ENCODE data around the gene HGD. TPM values are rescaled to one million over a fixed set of nuclear protein-coding genes. Genes with fewer than 3 reads are reported as not detected.

Gene HGD, protein sequence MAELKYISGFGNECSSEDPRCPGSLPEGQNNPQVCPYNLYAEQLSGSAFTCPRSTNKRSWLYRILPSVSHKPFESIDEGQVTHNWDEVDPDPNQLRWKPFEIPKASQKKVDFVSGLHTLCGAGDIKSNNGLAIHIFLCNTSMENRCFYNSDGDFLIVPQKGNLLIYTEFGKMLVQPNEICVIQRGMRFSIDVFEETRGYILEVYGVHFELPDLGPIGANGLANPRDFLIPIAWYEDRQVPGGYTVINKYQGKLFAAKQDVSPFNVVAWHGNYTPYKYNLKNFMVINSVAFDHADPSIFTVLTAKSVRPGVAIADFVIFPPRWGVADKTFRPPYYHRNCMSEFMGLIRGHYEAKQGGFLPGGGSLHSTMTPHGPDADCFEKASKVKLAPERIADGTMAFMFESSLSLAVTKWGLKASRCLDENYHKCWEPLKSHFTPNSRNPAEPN
- total RNA-seq (2014; rRNA removed; shearing (Covaris generic)), result 0.15 TPM in 1 of 2 replicates, not detected in the other

DNA sequence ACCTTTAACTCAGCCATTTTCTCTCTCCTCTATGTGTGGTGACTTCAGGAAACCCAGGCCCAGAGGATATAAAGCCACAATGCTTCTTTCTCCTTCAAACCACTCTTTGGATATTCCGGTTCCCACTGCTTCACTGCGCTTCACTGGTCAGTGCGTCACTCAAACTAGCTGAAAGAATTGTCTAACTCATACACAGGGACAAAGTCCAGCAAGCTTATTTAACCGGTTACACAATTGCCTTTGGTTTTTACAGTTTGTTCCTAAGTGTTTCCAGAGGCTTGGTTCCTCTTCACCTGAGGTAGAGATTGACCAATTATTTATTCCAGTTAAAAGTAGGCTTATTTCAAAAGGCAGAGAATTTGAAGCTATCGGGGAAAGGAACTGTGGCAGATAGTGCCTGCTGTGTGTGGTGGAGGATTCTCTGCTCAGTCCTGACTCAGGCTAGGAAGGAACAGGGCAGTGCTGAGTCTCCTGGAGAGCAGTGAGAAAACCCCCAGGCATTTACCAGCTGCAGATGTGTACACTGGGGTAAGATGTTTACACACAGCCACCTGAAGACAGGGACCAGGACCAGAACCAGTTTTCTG, at the start of gene HGD:
Gene HGD (minus strand): TSS at position 145 of the 587 bp plus-strand sequence. CDS start 128 bp downstream, at position 17.

DNA sequence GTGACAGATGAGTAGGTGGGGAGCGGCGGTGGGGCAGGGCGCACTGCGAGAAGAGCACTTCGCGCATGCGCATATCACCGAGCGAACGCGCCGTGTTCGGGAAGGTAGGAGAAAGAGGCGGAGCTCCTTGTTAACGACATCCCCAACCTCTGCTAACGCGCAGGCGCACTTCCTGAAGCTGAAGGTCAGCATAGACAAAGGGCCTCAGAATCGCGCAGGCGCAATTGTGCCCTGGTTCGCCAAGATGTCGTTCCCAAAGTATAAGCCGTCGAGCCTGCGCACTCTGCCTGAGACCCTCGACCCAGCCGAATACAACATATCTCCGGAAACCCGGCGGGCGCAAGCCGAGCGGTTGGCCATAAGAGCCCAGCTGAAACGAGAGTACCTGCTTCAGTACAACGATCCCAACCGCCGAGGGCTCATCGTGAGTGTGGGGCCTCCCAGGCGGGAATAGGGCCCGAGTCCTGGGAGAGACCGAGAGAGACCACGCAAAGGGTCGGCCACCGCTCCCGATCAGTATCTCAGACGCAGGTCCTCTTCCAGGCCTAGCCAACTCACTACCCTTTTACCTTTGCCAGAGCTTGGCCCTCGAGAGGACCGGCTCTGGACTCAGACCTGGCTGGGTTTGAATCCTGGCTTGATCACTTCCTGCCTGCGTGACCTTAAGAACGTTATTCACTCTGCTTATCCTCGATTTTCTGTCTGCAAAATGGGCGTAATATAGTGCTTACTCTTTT, 85.8 kb downstream of the HGD start, which contains the start of gene NDUFB4:
Gene NDUFB4 (plus strand): TSS at position 221 of the 737 bp plus-strand sequence. CDS start 24 bp downstream, at position 245.

Small RNAs within 50 kb of the gene (small RNA-seq; reads per million reads assigned to genes)
- gene MTCO1P29 (not detected), gene MTCO2P29 (not detected)

Other genes starting within 250 kb of the HGD start
- gene FSTL1, start 231.2 kb downstream of the HGD start, total RNA-seq (2014; rRNA removed; shearing (Covaris generic)), result 24.5 and 26.9 TPM in 2 replicates
- 62.7 and 72.7 TPM in 2 replicates for gene NDUFB4, start 85.9 kb downstream of the HGD start, total RNA-seq (2014; rRNA removed; shearing (Covaris generic))
- gene RABL3, start 60.3 kb upstream of the HGD start, total RNA-seq (2014; rRNA removed; shearing (Covaris generic)), result 8.6 and 15.4 TPM in 2 replicates
- gene GTF2E1, start 60.5 kb upstream of the HGD start, total RNA-seq (2014; rRNA removed; shearing (Covaris generic)), result 7.5 and 8.4 TPM in 2 replicates
- gene STXBP5L, start 226.0 kb upstream of the HGD start, total RNA-seq (2014; rRNA removed; shearing (Covaris generic)), result 0.04 TPM in 1 of 2 replicates, not detected in the other

Data from A375 (cell line).